Liver (tissue), 9 donors: ENCODE measurements around the gene PRDM8. TPM values are rescaled to one million over a fixed set of nuclear protein-coding genes. Genes with fewer than 3 reads are reported as not detected.

Experiments used
- DNase-seq: peaks from one replicate; pipeline ENCODE4 v3.0.0-alpha.2; 2017; ENCODE audit warnings: low spot score
- H3K27ac ChIP-seq, 2 donors: one replicate each; pipeline ENCODE4 v1.7.0; 2013; ENCODE audit warnings: inconsistent platforms in 2 of 2, low read length in 2 of 2, control low read depth in 1 of 2, low read depth in 1 of 2, mild to moderate bottlenecking in 1 of 2
- H3K27me3 ChIP-seq, 4 donors: one replicate each; pipeline versions ENCODE4 v1.6.1 to v1.7.0; 2013; ENCODE audit warnings: low read length in 3 of 4, inconsistent platforms in 1 of 4, mild to moderate bottlenecking in 1 of 4, moderate library complexity in 1 of 4; ENCODE audit not compliant: control insufficient read depth in 4 of 4, insufficient read depth in 4 of 4
- H3K36me3 ChIP-seq, 4 donors: one replicate each; pipeline versions ENCODE4 v1.6.1 to v1.7.0; 2013; ENCODE audit warnings: low read length in 3 of 4, mild to moderate bottlenecking in 3 of 4, low read depth in 1 of 4, moderate library complexity in 1 of 4; ENCODE audit not compliant: control insufficient read depth in 4 of 4, insufficient read depth in 3 of 4
- H3K4me1 ChIP-seq, 4 donors: one replicate each; pipeline versions ENCODE4 v1.6.1 to v1.7.0; 2013; ENCODE audit warnings: low read length in 3 of 4, mild to moderate bottlenecking in 3 of 4, moderate library complexity in 1 of 4; ENCODE audit not compliant: control insufficient read depth in 4 of 4, insufficient read depth in 4 of 4
- H3K4me3 ChIP-seq, 3 donors: one replicate each; pipeline versions ENCODE4 v1.6.1 to v1.7.0; 2013; ENCODE audit warnings: low read length in 3 of 3, control low read depth in 1 of 3, low read depth in 1 of 3, mild to moderate bottlenecking in 1 of 3
- H3K9ac ChIP-seq, 2 donors: one replicate each; pipeline ENCODE4 v1.7.0; 2013; ENCODE audit warnings: low read length in 2 of 2, mild to moderate bottlenecking in 2 of 2, moderate library complexity in 2 of 2, control low read depth in 1 of 2, low read depth in 1 of 2
- H3K9me3 ChIP-seq, 4 donors: one replicate each; pipeline versions ENCODE4 v1.6.1 to v1.7.0; 2013; ENCODE audit warnings: low read length in 3 of 4; ENCODE audit not compliant: control insufficient read depth in 4 of 4
- ATF3 ChIP-seq: IDR thresholded peaks from 2 replicates; pipeline ENCODE4 v1.6.1; 2016; ENCODE audit warnings: antibody characterized with exemption
- CTCF ChIP-seq: fragments of 150-350 bp; IDR thresholded peaks from 2 replicates; pipeline ENCODE4 v1.5.1; 2017; ENCODE audit warnings: improper control_type of control experiment, low read depth, low read length; ENCODE audit not compliant: missing input control
- EGR1 ChIP-seq, 2 donors: IDR thresholded peaks; 2 replicates each; pipeline ENCODE4 v1.6.1; 2016 to 2018; ENCODE audit warnings: antibody characterized with exemption in 2 of 2, low read depth in 2 of 2
- FOXA2 ChIP-seq: IDR thresholded peaks from 2 replicates; pipeline ENCODE4 v1.6.1; 2016; ENCODE audit warnings: antibody characterized with exemption
- GABPA ChIP-seq, 2 donors: IDR thresholded peaks in 1 of 2; conservative IDR thresholded peaks in 1 of 2; 2 replicates each; pipeline ENCODE4 v1.6.1; 2016; ENCODE audit warnings: antibody characterized with exemption in 2 of 2, mild to moderate bottlenecking in 1 of 2, moderate library complexity in 1 of 2
- HNF4A ChIP-seq, 2 donors: conservative IDR thresholded peaks; 2 replicates each; pipeline ENCODE4 v1.6.1; 2016; ENCODE audit warnings: antibody characterized with exemption in 2 of 2, mild to moderate bottlenecking in 2 of 2
- HNF4G ChIP-seq: IDR thresholded peaks from 2 replicates; pipeline ENCODE4 v1.6.1; 2016; ENCODE audit warnings: antibody characterized with exemption
- MAX ChIP-seq: IDR thresholded peaks from 2 replicates; pipeline ENCODE4 v1.6.1; 2016; ENCODE audit warnings: antibody characterized with exemption
- NR2F2 ChIP-seq: IDR thresholded peaks from 2 replicates; pipeline ENCODE4 v1.6.1; 2016; ENCODE audit warnings: antibody characterized with exemption
- REST ChIP-seq: IDR thresholded peaks from 2 replicates; pipeline ENCODE4 v1.6.1; 2016; ENCODE audit warnings: antibody characterized with exemption, mild to moderate bottlenecking
- RXRA ChIP-seq, 2 donors: IDR thresholded peaks; 2 replicates each; pipeline ENCODE4 v1.6.1; 2017 to 2018; ENCODE audit warnings: antibody characterized with exemption in 2 of 2, mild to moderate bottlenecking in 1 of 2
- SP1 ChIP-seq: IDR thresholded peaks from 2 replicates; pipeline ENCODE4 v1.6.1; 2018; ENCODE audit warnings: antibody characterized with exemption, mild to moderate bottlenecking
- TAF1 ChIP-seq: conservative IDR thresholded peaks from 2 replicates; pipeline ENCODE4 v1.6.1; 2016; ENCODE audit warnings: antibody characterized with exemption, mild to moderate bottlenecking
- ZBTB33 ChIP-seq: IDR thresholded peaks from 2 replicates; pipeline ENCODE4 v1.6.1; 2016; ENCODE audit warnings: antibody characterized with exemption
- WGBS: extraction: QIAGEN DNeasy Blood & Tissue Kit; methylation state at CpG from one replicate; pipeline ENCODE4 v1.1.7; 2013; 5-methylcytosine and 5-hydroxymethylcytosine counted together
- polyA plus RNA-seq, 2 donors: library from polyadenylated mRNA; stranded (reverse) in 1 of 2; unstranded in 1 of 2; fragments of 200-250 nt in 1 of 2; fragments of >200 nt in 1 of 2; fragmentation: Nextera tagmentation in 1 of 2; extraction: Ambion mirVana in 1 of 2; gene quantifications; one replicate each; pipeline versions ENCODE4 v1.2.1 to v1.2.3, GENCODE V29; 2013 to 2015
- total RNA-seq, 2 donors: library from RNA; depleted of rRNA; stranded (reverse); fragments of >200 nt; gene quantifications; one replicate each; pipeline ENCODE4 v1.2.3, GENCODE V29; 2014
- donor health status: healthy.
- donor health status: healthy.
- donor health status: healthy.
- donor health status: healthy.
- donor health status: healthy.

The PRDM8 gene
- total and polyA plus RNA-seq, 4 donors, result 0.05 to 0.14 (median 0.08) TPM; not detected in 1

GRCh38 chr4:80208610-80209339, 11.5 kb downstream of the PRDM8 start:
- Histone ChIP-seq H3K27me3 (peaks cover 0 to 3% (median 3%) of the 10 kb centered on the region in 4 donors), H3K4me1 (no peaks in the 10 kb centered on the region), H3K36me3 (no peaks in the 10 kb centered on the region), H3K9ac (no peak overlapping the region), H3K27ac (no peak overlapping the region), H3K4me3 (no peak overlapping the region), H3K9me3 (no peaks in the 10 kb centered on the region)
- DNase-seq, result no peak
- 75% methylated on average over 4 of the region's 4 CpGs for WGBS
- no peak for TF ChIP-seq ATF3
- TF ChIP-seq SP1, result no peak
- no peak for TF ChIP-seq NR2F2
- no peak for TF ChIP-seq MAX
- no peak for TF ChIP-seq CTCF
- TF ChIP-seq GABPA (IDR thresholded peaks at IDR 0.05 in 1 of 2, conservative IDR thresholded peaks at IDR 0.05 in 1 of 2), result no peak
- no peak for TF ChIP-seq ZBTB33
- TF ChIP-seq FOXA2, result no peak
- no peak for TF ChIP-seq RXRA (IDR thresholded peaks at IDR 0.05)
- TF ChIP-seq HNF4G, result no peak
- TF ChIP-seq HNF4A (conservative IDR thresholded peaks at IDR 0.05), result no peak
- no peak for TF ChIP-seq REST
- TF ChIP-seq EGR1 (IDR thresholded peaks at IDR 0.05; ENCODE audit: low read depth in 2 of 2), result no peak

GRCh38 chr4:80209340-80209701, 12.0 kb downstream of the PRDM8 start:
- no peak for DNase-seq
- Histone ChIP-seq H3K4me1 (no peaks in the 10 kb centered on the region), H3K4me3 (no peak overlapping the region), H3K27ac (no peak overlapping the region), H3K36me3 (no peaks in the 10 kb centered on the region), H3K27me3 (peaks cover 0 to 3% (median 3%) of the 10 kb centered on the region in 4 donors), H3K9ac (no peak overlapping the region), H3K9me3 (no peaks in the 10 kb centered on the region)
- 91% methylated on average over 2 of the region's 2 CpGs for WGBS
- TF ChIP-seq FOXA2 (no peak), TAF1 (no peak), SP1 (no peak), HNF4A (conservative IDR thresholded peaks at IDR 0.05) (no peak), ATF3 (no peak), HNF4G (no peak)
